HL-60/S4 (cell line): ENCODE data around the gene SPOUT1.
"Not testable (repeated sequence)": the region's sequence is repeated elsewhere in the genome, so short reads cannot be mapped to it uniquely, and the experiment has no call there.

Experiments
- in situ Hi-C: fragments of 300-500 bp; cut with MboI; formaldehyde crosslinking; loops from 2 replicates; pipeline ENCODE4 v1.14.3; 2022; ENCODE audit warnings: low sequenced_read_pairs

SPOUT1 gene

GRCh38 chr9:128829477-128830251 lies at the start of gene SPOUT1:
SPOUT1 (minus strand) TSS chr9:128829794; CDS start chr9:128829780, 14 bp downstream.
- in situ Hi-C loops, result no loop called here

GRCh38 chr9:128877852-128878251 lies 48.3 kb upstream of the SPOUT1 start:
- in situ Hi-C loops, result no loop called here

- in situ Hi-C loops, result not testable (repeated sequence)
Measured at GRCh38 chr9:128870941-128871265, 41.3 kb upstream of the SPOUT1 start.

- in situ Hi-C loops, result no loop called here
Measured at GRCh38 chr9:128870128-128870940, 40.7 kb upstream of the SPOUT1 start.

- in situ Hi-C loops, result loop anchor here (5.0 kb wide), 1 partner anchor 64 kb away; no protein-coding TSS in a partner anchor
Measured at GRCh38 chr9:128863647-128864046, 34.1 kb upstream of the SPOUT1 start.

- in situ Hi-C loops, result loop anchor here (5.0 kb wide), 1 partner anchor 65 kb away; no protein-coding TSS in a partner anchor
Measured at GRCh38 chr9:128862401-128862851, 32.8 kb upstream of the SPOUT1 start.

GRCh38 chr9:128861501-128861900 lies 31.9 kb upstream of the SPOUT1 start:
- in situ Hi-C loops, result loop anchor here (5.0 kb wide), 1 partner anchor 66 kb away; no protein-coding TSS in a partner anchor

- in situ Hi-C loops, result loop anchor here (5.0 kb wide), 1 partner anchor 66 kb away; no protein-coding TSS in a partner anchor
Measured at GRCh38 chr9:128860937-128861336, 31.3 kb upstream of the SPOUT1 start.

- in situ Hi-C loops, result not testable (repeated sequence)
Measured at GRCh38 chr9:128858476-128858875, 28.9 kb upstream of the SPOUT1 start.

GRCh38 chr9:128854454-128854853 lies 24.9 kb upstream of the SPOUT1 start:
- in situ Hi-C loops, result not testable (repeated sequence)

GRCh38 chr9:128852646-128853045 lies 23.1 kb upstream of the SPOUT1 start:
- in situ Hi-C loops, result not testable (repeated sequence)

- in situ Hi-C loops, result not testable (repeated sequence)
Measured at GRCh38 chr9:128851779-128852600, 22.4 kb upstream of the SPOUT1 start.

GRCh38 chr9:128851024-128851423 lies 21.4 kb upstream of the SPOUT1 start:
- in situ Hi-C loops, result not testable (repeated sequence)

GRCh38 chr9:128847803-128848202 lies 18.2 kb upstream of the SPOUT1 start:
- in situ Hi-C loops, result no loop called here

GRCh38 chr9:128846680-128847030 lies 17.1 kb upstream of the SPOUT1 start:
- in situ Hi-C loops, result no loop called here

GRCh38 chr9:128845186-128845931 lies 15.8 kb upstream of the SPOUT1 start:
- in situ Hi-C loops, result no loop called here

- in situ Hi-C loops, result not testable (repeated sequence)
Measured at GRCh38 chr9:128843171-128843570, 13.6 kb upstream of the SPOUT1 start.

GRCh38 chr9:128841694-128842492 lies 12.3 kb upstream of the SPOUT1 start:
- in situ Hi-C loops, result no loop called here

- in situ Hi-C loops, result no loop called here
Measured at GRCh38 chr9:128840524-128840923, 10.9 kb upstream of the SPOUT1 start.
